22Rv1 (cell line): ENCODE measurements around the gene NBR1.

Experiments used
- CTCF ChIP-seq: fragments of 450-650 bp; IDR thresholded peaks from 2 replicates; pipeline ENCODE4 v1.5.1; 2017; ENCODE audit warnings: mild to moderate bottlenecking
- ZFX ChIP-seq: fragments of 450-650 bp; IDR thresholded peaks from 2 replicates; pipeline ENCODE4 v1.6.1; 2017; ENCODE audit warnings: antibody characterized with exemption, borderline replicate concordance

DNA sequence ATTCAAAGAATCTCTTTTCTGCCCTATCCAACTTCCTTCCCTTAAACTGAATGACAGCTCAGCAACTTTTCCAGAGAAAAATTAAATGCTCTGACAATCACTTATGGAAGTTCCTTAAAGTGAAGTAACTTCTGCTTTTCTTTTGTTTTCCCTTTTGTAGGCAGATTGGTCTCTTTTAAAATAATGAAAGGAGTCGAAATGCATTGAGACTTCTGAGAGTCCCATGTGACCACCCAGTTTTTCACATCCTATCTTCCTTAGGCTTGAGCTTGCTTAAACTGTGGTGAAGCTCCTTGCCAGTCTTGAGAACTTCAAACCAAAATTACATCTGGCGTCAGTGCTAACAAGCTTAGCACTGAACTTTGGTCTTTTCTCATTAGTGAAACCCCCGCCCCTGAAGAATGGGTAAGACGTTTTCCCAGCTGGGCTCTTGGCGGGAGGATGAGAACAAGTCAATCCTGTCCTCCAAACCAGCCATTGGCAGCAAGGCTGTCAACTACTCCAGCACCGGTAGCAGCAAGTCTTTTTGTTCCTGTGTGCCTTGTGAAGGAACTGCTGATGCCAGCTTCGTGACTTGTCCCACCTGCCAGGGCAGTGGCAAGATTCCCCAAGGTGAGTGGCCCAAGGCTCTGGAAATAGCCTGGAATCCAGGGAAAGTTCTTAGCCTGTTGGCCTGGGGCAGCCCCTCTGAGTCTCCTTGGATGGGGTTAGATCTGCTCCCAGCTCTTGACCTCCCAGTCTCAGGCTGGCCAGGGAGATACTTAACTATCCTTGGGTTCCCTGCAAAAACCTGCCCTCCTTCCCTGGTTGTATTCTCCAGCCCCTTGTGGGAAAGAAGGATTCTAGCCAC lies 41.9 kb downstream of the NBR1 start:
- TF ChIP-seq CTCF (no peak), ZFX (no peak)
